ENCODE data around the gene GARIN1A. TPM values are rescaled to one million over a fixed set of nuclear protein-coding genes. Genes with fewer than 3 reads are reported as not detected.

The GARIN1A gene
- total and polyA plus RNA-seq, 10 donors, result 0.70 to 7.1 (median 2.1) TPM

DNA sequence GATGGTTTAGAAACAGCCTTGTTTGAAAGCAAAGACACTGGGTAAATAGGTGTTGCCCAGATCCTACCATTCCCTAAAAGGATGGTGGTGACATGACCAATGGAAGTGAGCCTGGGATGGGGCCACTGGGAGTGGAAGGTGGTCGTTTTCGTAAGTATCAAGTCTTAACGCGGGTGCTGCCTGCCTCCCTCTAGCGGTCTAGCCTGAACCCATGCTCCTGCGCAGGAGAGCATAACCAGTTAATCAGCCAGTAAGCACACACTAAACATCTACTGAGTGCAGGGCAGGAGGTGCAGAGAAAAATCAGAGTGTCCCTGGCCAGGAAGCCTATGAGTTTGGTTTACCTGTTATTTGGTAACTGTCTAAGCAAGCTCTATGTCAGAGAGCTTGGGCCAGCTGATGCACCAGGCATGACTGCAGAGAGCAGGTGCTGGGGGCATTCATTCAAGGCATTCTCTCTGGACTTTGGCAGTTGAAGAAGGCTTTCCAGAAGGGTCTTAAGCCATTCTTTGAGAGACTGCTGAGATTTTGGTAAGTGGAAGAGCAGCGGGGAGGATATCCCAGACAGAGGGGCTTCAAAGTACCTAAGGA, 930 bp downstream of the GARIN1A start:
- H3K9me3 ChIP-seq, result no peaks in the 10 kb centered on the region
- H3K4me3 ChIP-seq, result no peak overlapping the region
- DNase-seq, result no peak
- no peaks in the 10 kb centered on the region for H3K36me3 ChIP-seq
- TF ChIP-seq POLR2AphosphoS5 (IDR thresholded peaks at IDR 0.05), result peak in 2 of 3 donors; percentile 32 to 46
- TF ChIP-seq, protein P1, sequence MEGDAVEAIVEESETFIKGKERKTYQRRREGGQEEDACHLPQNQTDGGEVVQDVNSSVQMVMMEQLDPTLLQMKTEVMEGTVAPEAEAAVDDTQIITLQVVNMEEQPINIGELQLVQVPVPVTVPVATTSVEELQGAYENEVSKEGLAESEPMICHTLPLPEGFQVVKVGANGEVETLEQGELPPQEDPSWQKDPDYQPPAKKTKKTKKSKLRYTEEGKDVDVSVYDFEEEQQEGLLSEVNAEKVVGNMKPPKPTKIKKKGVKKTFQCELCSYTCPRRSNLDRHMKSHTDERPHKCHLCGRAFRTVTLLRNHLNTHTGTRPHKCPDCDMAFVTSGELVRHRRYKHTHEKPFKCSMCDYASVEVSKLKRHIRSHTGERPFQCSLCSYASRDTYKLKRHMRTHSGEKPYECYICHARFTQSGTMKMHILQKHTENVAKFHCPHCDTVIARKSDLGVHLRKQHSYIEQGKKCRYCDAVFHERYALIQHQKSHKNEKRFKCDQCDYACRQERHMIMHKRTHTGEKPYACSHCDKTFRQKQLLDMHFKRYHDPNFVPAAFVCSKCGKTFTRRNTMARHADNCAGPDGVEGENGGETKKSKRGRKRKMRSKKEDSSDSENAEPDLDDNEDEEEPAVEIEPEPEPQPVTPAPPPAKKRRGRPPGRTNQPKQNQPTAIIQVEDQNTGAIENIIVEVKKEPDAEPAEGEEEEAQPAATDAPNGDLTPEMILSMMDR (IDR thresholded peaks at IDR 0.05 in 8 of 11, conservative IDR thresholded peaks at IDR 0.05 in 3 of 11), result peak in 7 of 11 experiments; percentile 17 to 48 (median 37)
- no peak for TF ChIP-seq POLR2A (IDR thresholded peaks at IDR 0.05)
- H3K4me1 ChIP-seq, result peaks cover 0 to 7% (median 0%) of the 10 kb centered on the region in 6 donors
- 12 to 23% (median 22%) methylated on average over 5 to 7 of the region's 7 CpGs for WGBS, 5 donors
- intact Hi-C loops (cut with DNase I; ENCODE audit: low total_unique reads), result no loop called here
- H3K27me3 ChIP-seq (replicated peaks in 1 of 7), result peaks cover 0 to 17% (median 0%) of the 10 kb centered on the region in 7 donors
- H3K27ac ChIP-seq, result no peak overlapping the region

DNA sequence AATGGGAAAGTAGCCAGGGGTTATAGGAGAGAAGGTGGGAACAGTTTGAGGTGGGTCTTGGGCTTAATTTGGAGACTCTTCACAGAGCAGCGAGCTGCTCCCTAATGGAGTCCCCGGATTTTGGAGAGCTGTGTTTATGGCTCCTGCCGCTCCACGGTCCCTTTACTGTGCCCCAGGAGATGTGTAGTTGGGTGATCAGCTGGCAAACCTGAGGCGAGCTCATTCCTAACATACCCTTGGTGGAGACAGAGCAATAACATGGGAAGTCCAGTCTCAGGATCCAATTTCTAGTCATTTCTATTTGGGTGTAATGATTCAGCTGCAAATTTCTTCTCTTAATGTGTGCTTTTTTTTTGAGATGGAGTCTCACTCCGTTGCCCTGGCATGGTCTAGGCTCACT, 1.5 kb downstream of the GARIN1A start:
- peaks cover 0 to 7% (median 0%) of the 10 kb centered on the region in 6 donors for H3K4me1 ChIP-seq
- H3K27me3 ChIP-seq (replicated peaks in 1 of 7), result peaks cover 0 to 17% (median 0%) of the 10 kb centered on the region in 7 donors
- H3K27ac ChIP-seq, result no peak overlapping the region
- H3K36me3 ChIP-seq, result no peaks in the 10 kb centered on the region
- TF ChIP-seq POLR2A (IDR thresholded peaks at IDR 0.05), result no peak
- no peak for TF ChIP-seq POLR2AphosphoS5 (IDR thresholded peaks at IDR 0.05)
- TF ChIP-seq, protein P1 (IDR thresholded peaks at IDR 0.05 in 8 of 11, conservative IDR thresholded peaks at IDR 0.05 in 3 of 11), result no peak
- H3K4me3 ChIP-seq, result no peak overlapping the region
- H3K9me3 ChIP-seq, result no peaks in the 10 kb centered on the region
- 66 to 93% (median 90%) methylated on average over 6 of the region's 6 CpGs for WGBS, 5 donors
- intact Hi-C loops (cut with DNase I; ENCODE audit: low total_unique reads), result no loop called here
- DNase-seq, result no peak

DNA sequence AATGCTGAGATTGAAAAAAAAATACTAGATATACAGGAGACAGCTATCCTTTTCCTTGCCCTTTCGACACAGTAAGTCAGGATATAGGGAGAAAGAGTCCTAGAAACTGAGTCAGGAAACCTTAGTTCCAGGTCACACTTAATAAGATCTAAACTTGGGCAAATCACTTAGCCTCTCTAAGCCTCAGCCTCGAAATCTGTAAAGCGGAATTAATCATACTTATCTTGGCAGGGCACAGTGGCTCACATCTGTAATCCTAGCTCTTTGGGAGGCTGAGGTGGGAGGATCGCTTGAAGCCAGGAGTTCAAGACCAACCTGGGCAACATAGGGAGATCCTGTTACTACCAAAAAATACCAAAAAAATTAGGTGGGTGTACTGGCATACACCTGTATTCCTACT, 4.6 kb downstream of the GARIN1A start:
- WGBS, 5 donors, result 83 to 87% (median 85%) methylated on average over 4 of the region's 4 CpGs
- DNase-seq, result no peak
- no peak overlapping the region for H3K4me3 ChIP-seq
- no peaks in the 10 kb centered on the region for H3K9me3 ChIP-seq
- H3K27ac ChIP-seq, result no peak overlapping the region
- no peak for TF ChIP-seq POLR2A (IDR thresholded peaks at IDR 0.05)
- TF ChIP-seq POLR2AphosphoS5 (IDR thresholded peaks at IDR 0.05), result no peak
- TF ChIP-seq, protein P1 (IDR thresholded peaks at IDR 0.05 in 8 of 11, conservative IDR thresholded peaks at IDR 0.05 in 3 of 11), result no peak
- peaks cover 0 to 7% (median 0%) of the 10 kb centered on the region in 6 donors for H3K4me1 ChIP-seq
- peaks cover 0 to 6% (median 0%) of the 10 kb centered on the region in 6 donors for H3K36me3 ChIP-seq
- H3K27me3 ChIP-seq (replicated peaks in 1 of 7), result peaks cover 0 to 17% (median 0%) of the 10 kb centered on the region in 7 donors
- intact Hi-C loops (cut with DNase I; ENCODE audit: low total_unique reads), result no loop called here

DNA sequence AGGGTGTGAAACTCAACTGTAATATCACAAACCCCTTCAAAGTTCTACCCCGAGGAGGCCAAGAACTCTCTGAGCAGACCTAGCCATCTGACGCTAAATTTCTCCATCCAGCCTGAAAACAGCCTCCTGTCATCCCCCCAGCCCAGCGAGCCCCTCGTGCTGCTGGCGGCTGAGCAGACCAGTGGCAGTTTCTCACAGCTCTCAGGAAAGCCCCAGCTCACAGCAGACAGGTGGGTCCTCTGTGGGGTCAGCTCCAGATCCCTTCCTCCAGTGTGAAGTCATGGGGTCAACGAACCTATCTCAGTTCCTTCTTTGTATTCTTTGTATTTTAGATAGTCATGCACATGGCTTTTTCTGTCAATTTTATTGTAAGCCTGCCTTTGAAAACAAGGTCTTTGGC, 7.8 kb downstream of the GARIN1A start:
- DNase-seq, result no peak
- WGBS, 5 donors, result 76 to 83% (median 81%) methylated on average over 5 to 6 of the region's 6 CpGs
- H3K27me3 ChIP-seq (replicated peaks in 1 of 7), result peaks cover 0 to 9% (median 0%) of the 10 kb centered on the region in 7 donors
- H3K27ac ChIP-seq, result no peak overlapping the region
- no peak overlapping the region for H3K4me3 ChIP-seq
- no peaks in the 10 kb centered on the region for H3K9me3 ChIP-seq
- intact Hi-C loops (cut with DNase I; ENCODE audit: low total_unique reads), result no loop called here
- TF ChIP-seq POLR2A (IDR thresholded peaks at IDR 0.05) (no peak), POLR2AphosphoS5 (IDR thresholded peaks at IDR 0.05) (no peak)
- TF ChIP-seq, protein P1 (IDR thresholded peaks at IDR 0.05 in 8 of 11, conservative IDR thresholded peaks at IDR 0.05 in 3 of 11), result no peak
- peaks cover 0 to 15% (median 0%) of the 10 kb centered on the region in 6 donors for H3K36me3 ChIP-seq
- H3K4me1 ChIP-seq, result no peaks in the 10 kb centered on the region

All from spleen (tissue), 11 donors.